K562 (cell line): ENCODE data around the gene BORCS8. TPM values are rescaled to one million over a fixed set of nuclear protein-coding genes. Genes with fewer than 3 reads are reported as not detected.
A peak's percentile ranks its signal among the peaks of the same experiment; 100 is the strongest.

Experiments
- BHLHE40 ChIP-seq: IDR thresholded peaks from 2 replicates; pipeline ENCODE4 v1.6.1; 2011; ENCODE audit warnings: low read length, improper control_type of control experiment
- CBX5 ChIP-seq: IDR thresholded peaks from 2 replicates; pipeline ENCODE4 v1.6.1; 2014; ENCODE audit warnings: low read depth, borderline replicate concordance
- CHD4 ChIP-seq: fragments of 200-600 bp; sonication (generic); IDR thresholded peaks from 3 replicates; pipeline ENCODE4 v1.6.1; 2012; ENCODE audit warnings: low read depth, mild to moderate bottlenecking, mixed read lengths, low read length, inconsistent platforms; ENCODE audit not compliant: insufficient read depth, insufficient replicate concordance, poor library complexity, severe bottlenecking
- ETS2 ChIP-seq: IDR thresholded peaks from 2 replicates; pipeline ENCODE4 v1.6.1; 2016; ENCODE audit warnings: borderline replicate concordance, missing genetic modification characterization, mild to moderate bottlenecking, moderate library complexity, missing compliant biosample characterization; ENCODE audit not compliant: poor library complexity, severe bottlenecking
- NR2C2 ChIP-seq, 2 experiments: fragments of 200-800 bp in 1 of 2; sonication (Bioruptor generic) in 1 of 2; sonication (generic) in 1 of 2; formaldehyde crosslinking in 1 of 2; IDR thresholded peaks; 2 replicates each; pipeline versions ENCODE4 v1.6.1 to v1.8.0; 2016 to 2022; ENCODE audit warnings: mild to moderate bottlenecking in 1 of 2, missing compliant biosample characterization in 1 of 2, missing genetic modification characterization in 1 of 2, missing genetic modification reagents in 1 of 2
- PHF20 ChIP-seq: fragments of 450-650 bp; IDR thresholded peaks from 2 replicates; pipeline ENCODE4 v1.6.1; 2018; ENCODE audit not compliant: partially characterized antibody
- POLR2H ChIP-seq: IDR thresholded peaks from 2 replicates; pipeline ENCODE4 v1.6.1; 2016; ENCODE audit warnings: missing genetic modification characterization, low read depth, mild to moderate bottlenecking, control low read depth, missing compliant biosample characterization, moderate library complexity
- RBM25 ChIP-seq: fragments of 200-400 bp; formaldehyde crosslinking; IDR thresholded peaks from 2 replicates; pipeline ENCODE4 v1.6.1; 2018; ENCODE audit warnings: low read length, low read depth, moderate library complexity; ENCODE audit not compliant: severe bottlenecking
- RBM39 ChIP-seq: fragments of 200-400 bp; formaldehyde crosslinking; optimal IDR thresholded peaks from 2 replicates; pipeline ENCODE3; 2018; ENCODE audit warnings: low read depth, low read length
- SRSF7 ChIP-seq: fragments of 200-400 bp; formaldehyde crosslinking; optimal IDR thresholded peaks from 2 replicates; pipeline ENCODE3; 2017; ENCODE audit warnings: mild to moderate bottlenecking, low read depth, low read length
- TAF1 ChIP-seq: IDR thresholded peaks from 2 replicates; pipeline ENCODE4 v1.6.1; 2011; ENCODE audit warnings: mild to moderate bottlenecking, low read length, moderate library complexity; ENCODE audit not compliant: insufficient read depth, control insufficient read depth, severe bottlenecking; ENCODE audit errors: extremely low read depth
- ZBTB1 ChIP-seq: sonication (generic); formaldehyde crosslinking; IDR thresholded peaks from 2 replicates; pipeline ENCODE4 v1.8.1; 2023; ENCODE audit warnings: missing genetic modification reagents, low read depth, mild to moderate bottlenecking, borderline replicate concordance
- ZFPM2 ChIP-seq: fragments of 250-450 bp; sonication (Bioruptor Pico); IDR thresholded peaks from 2 replicates; pipeline ENCODE4 v1.5.1; 2022; ENCODE audit warnings: mild to moderate bottlenecking
- ZNF175 ChIP-seq: fragments of 200-800 bp; sonication (Bioruptor generic); IDR thresholded peaks from 2 replicates; pipeline ENCODE4 v1.6.1; 2016; ENCODE audit warnings: low read depth, mild to moderate bottlenecking, missing genetic modification characterization, missing compliant biosample characterization
- ZNF3 ChIP-seq: fragments of 250-450 bp; sonication (Bioruptor Pico); IDR thresholded peaks from 2 replicates; pipeline ENCODE4 v1.5.0; 2021; ENCODE audit warnings: mild to moderate bottlenecking, moderate library complexity
- polyA plus RNA-seq, 8 experiments: library from polyadenylated mRNA; depleted of rRNA in 4 of 8; stranded (reverse) in 5 of 8; unstranded in 3 of 8; fragments of >200 nt; fragmentation: Nextera tagmentation in 2 of 8; fragmentation: Illumina TruSeq in 1 of 8; extraction: Ambion mirVana in 2 of 8; extraction: Trizol in 1 of 8; gene quantifications; 2 replicates each; pipeline versions ENCODE4 v1.2.1 to v1.2.3, GENCODE V29; 2011 to 2014; ENCODE audit warnings: inconsistent platforms in 1 of 8, missing spikeins in 1 of 8
- total RNA-seq, 7 experiments: library from RNA; depleted of rRNA in 6 of 7; stranded (reverse); fragments of >200 nt in 6 of 7; fragmentation: Illumina TruSeq in 2 of 7; extraction: Trizol in 2 of 7; gene quantifications; 2 replicates each; pipeline versions ENCODE4 v1.2.1 to v1.2.3, GENCODE V29; 2011 to 2021; ENCODE audit warnings: low replicate concordance in 1 of 7
- TF ChIP-seq, protein P1 (sequence below), 2 experiments: fragments of 450-650 bp; conservative IDR thresholded peaks; 2 replicates each; pipeline ENCODE4 v1.6.1; 2017; ENCODE audit warnings: mild to moderate bottlenecking in 2 of 2, moderate library complexity in 2 of 2
- TF ChIP-seq, protein P2 (sequence below): fragments of 250-450 bp; sonication (Bioruptor Pico); IDR thresholded peaks from 2 replicates; pipeline ENCODE4 v1.8.0; 2022; ENCODE audit warnings: inconsistent platforms, mild to moderate bottlenecking, moderate library complexity, borderline replicate concordance
- TF ChIP-seq, protein P3 (sequence below): fragments of 450-650 bp; formaldehyde crosslinking; IDR thresholded peaks from 2 replicates; pipeline ENCODE4 v1.4.0; 2020; ENCODE audit warnings: mild to moderate bottlenecking, mixed read lengths
- TF ChIP-seq, protein P4 (sequence below): sonication (generic); formaldehyde crosslinking; IDR thresholded peaks from 2 replicates; pipeline ENCODE4 v1.8.0; 2023; ENCODE audit warnings: mild to moderate bottlenecking, missing genetic modification reagents

The BORCS8 gene
- total and polyA plus RNA-seq, 9 of the 15 experiments (the other 6 are each of a cell fraction or from before 2014, with no cell fraction given): 4.6 to 33.6 (median 16.3) TPM

DNA sequence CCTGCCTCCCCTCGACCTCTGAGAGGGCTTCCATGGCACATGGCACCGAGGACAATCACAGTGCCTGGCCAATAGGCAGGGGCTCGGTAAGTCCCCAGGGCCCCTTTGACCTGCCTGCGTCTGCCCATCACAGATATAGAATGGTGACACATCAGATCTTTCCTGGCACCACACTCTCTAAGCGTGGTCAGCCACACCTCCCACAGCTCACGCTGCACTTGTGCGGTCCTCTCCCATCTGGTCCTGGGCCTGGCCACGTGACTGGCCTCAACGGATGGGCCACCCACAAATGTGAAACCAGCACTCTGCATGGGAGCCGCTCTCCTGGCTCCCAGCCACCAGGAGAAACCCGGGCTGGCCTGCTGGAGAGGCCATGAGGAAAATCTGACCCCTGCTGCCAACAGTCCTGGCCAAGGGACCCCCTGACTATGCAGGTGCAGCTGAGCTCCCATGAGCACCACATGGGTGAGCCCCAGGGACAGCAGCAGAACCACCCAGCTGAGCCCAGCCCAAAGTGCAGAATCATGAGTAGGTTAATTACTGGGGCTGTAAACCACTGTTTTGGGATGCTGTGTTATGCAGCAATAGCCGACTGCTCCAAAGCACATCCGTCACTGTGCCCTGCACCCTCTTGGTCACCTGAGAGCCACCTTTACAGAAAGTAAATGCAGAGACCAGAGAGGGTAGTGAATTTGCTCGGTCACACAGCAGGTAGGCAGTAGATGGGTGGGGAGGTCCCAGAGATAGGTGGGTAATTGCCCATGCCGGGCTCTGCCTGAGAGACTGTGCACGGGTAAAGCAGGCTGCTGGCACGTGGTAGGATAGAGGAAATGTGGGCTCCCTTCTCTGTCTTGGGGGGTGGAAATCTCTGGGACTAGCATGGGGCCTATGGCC is 12.2 kb downstream of the BORCS8 start (continued):
- TF ChIP-seq, protein P1, sequence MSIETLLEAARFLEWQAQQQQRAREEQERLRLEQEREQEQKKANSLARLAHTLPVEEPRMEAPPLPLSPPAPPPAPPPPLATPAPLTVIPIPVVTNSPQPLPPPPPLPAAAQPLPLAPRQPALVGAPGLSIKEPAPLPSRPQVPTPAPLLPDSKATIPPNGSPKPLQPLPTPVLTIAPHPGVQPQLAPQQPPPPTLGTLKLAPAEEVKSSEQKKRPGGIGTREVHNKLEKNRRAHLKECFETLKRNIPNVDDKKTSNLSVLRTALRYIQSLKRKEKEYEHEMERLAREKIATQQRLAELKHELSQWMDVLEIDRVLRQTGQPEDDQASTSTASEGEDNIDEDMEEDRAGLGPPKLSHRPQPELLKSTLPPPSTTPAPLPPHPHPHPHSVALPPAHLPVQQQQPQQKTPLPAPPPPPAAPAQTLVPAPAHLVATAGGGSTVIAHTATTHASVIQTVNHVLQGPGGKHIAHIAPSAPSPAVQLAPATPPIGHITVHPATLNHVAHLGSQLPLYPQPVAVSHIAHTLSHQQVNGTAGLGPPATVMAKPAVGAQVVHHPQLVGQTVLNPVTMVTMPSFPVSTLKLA (conservative IDR thresholded peaks at IDR 0.05): peak; percentile 55 to 60; a peak in 3 of 4 replicates
- TF ChIP-seq, protein P2, sequence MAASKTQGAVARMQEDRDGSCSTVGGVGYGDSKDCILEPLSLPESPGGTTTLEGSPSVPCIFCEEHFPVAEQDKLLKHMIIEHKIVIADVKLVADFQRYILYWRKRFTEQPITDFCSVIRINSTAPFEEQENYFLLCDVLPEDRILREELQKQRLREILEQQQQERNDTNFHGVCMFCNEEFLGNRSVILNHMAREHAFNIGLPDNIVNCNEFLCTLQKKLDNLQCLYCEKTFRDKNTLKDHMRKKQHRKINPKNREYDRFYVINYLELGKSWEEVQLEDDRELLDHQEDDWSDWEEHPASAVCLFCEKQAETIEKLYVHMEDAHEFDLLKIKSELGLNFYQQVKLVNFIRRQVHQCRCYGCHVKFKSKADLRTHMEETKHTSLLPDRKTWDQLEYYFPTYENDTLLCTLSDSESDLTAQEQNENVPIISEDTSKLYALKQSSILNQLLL (CRISPR knock-in tag): no peak
- TF ChIP-seq ETS2 (tag): no peak
- no peak for TF ChIP-seq CHD4
- TF ChIP-seq SRSF7: no peak
- TF ChIP-seq RBM25: peak; percentile 42
- TF ChIP-seq, protein P3, sequence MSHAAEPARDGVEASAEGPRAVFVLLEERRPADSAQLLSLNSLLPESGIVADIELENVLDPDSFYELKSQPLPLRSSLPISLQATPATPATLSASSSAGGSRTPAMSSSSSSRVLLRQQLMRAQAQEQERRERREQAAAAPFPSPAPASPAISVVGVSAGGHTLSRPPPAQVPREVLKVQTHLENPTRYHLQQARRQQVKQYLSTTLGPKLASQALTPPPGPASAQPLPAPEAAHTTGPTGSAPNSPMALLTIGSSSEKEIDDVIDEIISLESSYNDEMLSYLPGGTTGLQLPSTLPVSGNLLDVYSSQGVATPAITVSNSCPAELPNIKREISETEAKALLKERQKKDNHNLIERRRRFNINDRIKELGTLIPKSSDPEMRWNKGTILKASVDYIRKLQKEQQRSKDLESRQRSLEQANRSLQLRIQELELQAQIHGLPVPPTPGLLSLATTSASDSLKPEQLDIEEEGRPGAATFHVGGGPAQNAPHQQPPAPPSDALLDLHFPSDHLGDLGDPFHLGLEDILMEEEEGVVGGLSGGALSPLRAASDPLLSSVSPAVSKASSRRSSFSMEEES (CRISPR knock-in tag): peak; percentile 42; the same call in 1 of the 2 replicates
- TF ChIP-seq ZNF175 (CRISPR knock-in tag): no peak
- TF ChIP-seq POLR2H (tag): no peak
- no peak for TF ChIP-seq RBM39
- TF ChIP-seq ZFPM2 (CRISPR knock-in tag): no peak
- peak; percentile 58; the same call in 1 of the 2 replicates for TF ChIP-seq ZBTB1 (CRISPR knock-in tag)
- TF ChIP-seq TAF1: no peak
- TF ChIP-seq CBX5: no peak
- TF ChIP-seq, protein P4, sequence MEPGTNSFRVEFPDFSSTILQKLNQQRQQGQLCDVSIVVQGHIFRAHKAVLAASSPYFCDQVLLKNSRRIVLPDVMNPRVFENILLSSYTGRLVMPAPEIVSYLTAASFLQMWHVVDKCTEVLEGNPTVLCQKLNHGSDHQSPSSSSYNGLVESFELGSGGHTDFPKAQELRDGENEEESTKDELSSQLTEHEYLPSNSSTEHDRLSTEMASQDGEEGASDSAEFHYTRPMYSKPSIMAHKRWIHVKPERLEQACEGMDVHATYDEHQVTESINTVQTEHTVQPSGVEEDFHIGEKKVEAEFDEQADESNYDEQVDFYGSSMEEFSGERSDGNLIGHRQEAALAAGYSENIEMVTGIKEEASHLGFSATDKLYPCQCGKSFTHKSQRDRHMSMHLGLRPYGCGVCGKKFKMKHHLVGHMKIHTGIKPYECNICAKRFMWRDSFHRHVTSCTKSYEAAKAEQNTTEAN (CRISPR knock-in tag): no peak
- no peak for TF ChIP-seq PHF20
- TF ChIP-seq ZNF3 (CRISPR knock-in tag): no peak
- TF ChIP-seq BHLHE40: peak; percentile 80
- TF ChIP-seq NR2C2 (CRISPR knock-in tag; IDR thresholded peaks at IDR 0.05): no peak
- TF ChIP-seq NR2C2 (tag; IDR thresholded peaks at IDR 0.05): no peak
